Tibial nerve (tissue), 4 donors: Measurements from ENCODE around the gene SORBS1.

Experiments used
- CTCF ChIP-seq, 5 experiments: fragments of 200-600 bp in 3 of 5; fragments of 450-650 bp in 2 of 5; sonication (generic) in 3 of 5; IDR thresholded peaks; one replicate each; pipeline ENCODE4 v1.5.1; 2016 to 2019; ENCODE audit warnings: antibody characterized with exemption in 5 of 5, mild to moderate bottlenecking in 3 of 5, moderate library complexity in 2 of 5
- EP300 ChIP-seq, 2 donors: sonication (generic); formaldehyde crosslinking; IDR thresholded peaks; one replicate each; pipeline ENCODE4 v1.6.1; 2017; ENCODE audit warnings: antibody characterized with exemption in 2 of 2, mild to moderate bottlenecking in 1 of 2
- POLR2A ChIP-seq, 2 donors: fragments of 450-650 bp; IDR thresholded peaks; one replicate each; pipeline ENCODE4 v1.6.1; 2017; ENCODE audit warnings: antibody characterized with exemption in 2 of 2, mild to moderate bottlenecking in 2 of 2, moderate library complexity in 2 of 2

- TF ChIP-seq CTCF (IDR thresholded peaks at IDR 0.05) (no peak), EP300 (IDR thresholded peaks at IDR 0.05) (no peak), POLR2A (IDR thresholded peaks at IDR 0.05) (no peak)
Observed at GRCh38 chr10:95293631-95294030, 267.5 kb downstream of the SORBS1 start.
